Vagina (tissue), 2 donors: Measurements from ENCODE around the gene ZNF644.

ENCODE experiments used
- CTCF ChIP-seq, 3 experiments: fragments of 450-650 bp in 2 of 3; fragments of 200-600 bp in 1 of 3; sonication (generic) in 1 of 3; IDR thresholded peaks; one replicate each; pipeline ENCODE4 v1.5.1; 2017 to 2019; ENCODE audit warnings: antibody characterized with exemption in 3 of 3, mild to moderate bottlenecking in 2 of 3, moderate library complexity in 2 of 3
- POLR2A ChIP-seq, 2 donors: fragments of 450-650 bp; IDR thresholded peaks; one replicate each; pipeline ENCODE4 v1.6.1; 2017; ENCODE audit warnings: antibody characterized with exemption in 2 of 2, mild to moderate bottlenecking in 2 of 2, moderate library complexity in 2 of 2

DNA sequence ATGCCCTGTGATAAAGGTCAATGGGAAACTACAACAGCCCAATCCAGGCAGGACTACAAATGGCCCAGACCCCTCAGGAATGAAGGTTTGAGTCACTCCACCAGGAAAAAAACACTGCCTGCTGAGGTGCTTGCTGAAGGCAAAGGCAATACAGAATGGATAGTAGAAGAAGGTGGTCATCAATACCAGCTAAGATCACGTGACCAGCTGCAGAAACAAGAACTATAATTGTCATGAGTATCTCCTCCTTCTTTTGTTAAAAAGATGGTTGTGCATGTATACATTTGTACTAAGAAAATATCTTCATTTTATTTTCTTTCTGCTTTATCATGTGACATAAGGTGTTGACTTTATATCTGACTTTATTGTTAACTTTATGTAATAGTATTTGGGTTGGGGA is 23.4 kb upstream of the ZNF644 start:
- TF ChIP-seq POLR2A (IDR thresholded peaks at IDR 0.05) (no peak), CTCF (IDR thresholded peaks at IDR 0.05) (no peak)
